Activated CD4-positive, CD25-positive, alpha-beta regulatory T cell treated with anti-CD3 and anti-CD28 coated beads, Interleukin-2, amount 50 U/mL, for 16 hours (primary cell): ENCODE data around the gene ARL14EPL.

Experiments
- DNase-seq: peaks from one replicate; pipeline ENCODE4 v3.0.0-alpha.2; 2020; ENCODE audit warnings: low read depth, low spot score

ARL14EPL gene

DNA sequence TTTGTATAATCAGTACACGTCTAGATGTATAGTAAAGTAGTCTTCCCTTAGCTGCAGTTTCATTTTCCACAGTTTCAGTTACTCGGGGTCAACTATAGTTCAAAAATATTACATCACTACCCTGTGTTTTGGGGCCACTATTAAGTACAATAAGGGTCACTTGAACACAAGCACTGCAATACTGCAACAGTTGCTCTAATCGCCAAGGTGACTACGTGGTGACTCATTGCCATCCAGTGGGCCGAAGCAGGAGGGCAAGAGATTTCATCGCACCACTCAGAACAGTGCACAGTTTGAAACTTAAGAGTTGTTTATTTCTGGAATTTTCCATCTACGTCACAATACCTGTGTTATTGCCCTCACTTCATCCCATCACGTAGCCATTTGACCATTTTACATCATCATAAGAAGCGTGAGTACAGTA lies at the start of gene ARL14EPL:
Gene ARL14EPL (plus strand): TSS at position 379 of the 424 bp plus-strand sequence. CDS start 18,994 bp downstream, outside the sequence.
- DNase-seq, result no peak

DNA sequence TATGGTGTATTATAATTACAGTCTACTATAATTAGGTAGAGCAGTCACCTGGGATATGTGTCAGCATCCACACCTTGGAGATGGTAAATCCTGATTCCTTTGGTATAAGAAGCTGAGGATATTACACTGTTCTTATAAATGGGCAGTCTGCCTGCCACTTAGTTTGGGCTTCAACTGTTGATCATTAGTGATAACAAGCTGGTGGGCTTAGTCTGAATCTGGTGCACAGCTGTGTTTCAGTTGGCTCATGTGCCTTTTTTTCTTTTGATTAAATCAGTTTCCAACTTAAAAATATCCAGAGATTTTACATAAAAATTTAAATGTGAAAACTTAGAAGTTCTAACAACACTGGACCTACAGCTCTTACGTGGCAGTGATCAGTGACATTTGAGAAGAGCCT lies 48.8 kb upstream of the ARL14EPL start:
- DNase-seq, result no peak

DNA sequence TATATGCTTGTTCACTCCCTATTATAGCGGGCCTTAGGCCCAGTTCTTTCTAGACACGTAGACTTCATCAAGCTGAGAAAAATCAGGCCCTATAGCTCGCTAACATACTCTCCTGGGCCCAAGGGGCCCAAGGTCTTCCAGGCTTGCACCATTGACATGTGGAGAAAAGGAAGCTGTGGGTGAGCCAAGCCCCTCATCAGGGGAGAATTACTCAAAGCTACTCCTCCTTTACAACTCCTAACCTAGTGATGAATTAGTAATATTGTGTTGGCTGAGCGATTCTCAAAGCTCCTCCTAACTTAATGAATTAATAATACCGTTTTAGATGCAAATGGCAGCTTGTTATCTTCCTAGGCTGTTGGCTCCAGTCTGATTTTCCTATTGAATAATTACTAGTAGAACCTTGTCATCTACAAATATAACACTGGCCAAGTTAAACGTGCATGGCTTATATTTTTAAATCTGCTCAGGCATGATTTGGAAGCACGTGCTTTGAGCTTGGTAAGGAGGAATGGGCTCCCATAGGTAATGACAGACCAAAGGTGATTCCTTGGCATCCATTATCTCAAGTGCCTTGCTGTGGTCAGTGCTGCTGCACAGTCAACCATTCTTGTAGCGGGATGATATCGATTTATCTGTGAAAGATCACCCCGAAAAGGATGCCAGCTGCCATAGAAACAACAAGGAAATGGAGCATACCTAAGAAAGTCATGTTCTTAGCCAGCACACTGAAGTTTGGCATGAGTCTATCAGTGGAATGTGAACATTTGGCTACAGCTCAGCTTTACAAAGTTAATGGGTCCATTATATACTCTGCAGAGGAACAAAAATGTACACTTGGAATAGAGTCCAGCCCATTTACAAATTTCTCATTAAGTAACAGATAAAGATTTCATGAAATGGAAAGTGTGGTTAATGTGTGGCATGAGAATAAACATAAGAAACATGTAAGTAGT lies 46.2 kb upstream of the ARL14EPL start:
- DNase-seq, result no peak

DNA sequence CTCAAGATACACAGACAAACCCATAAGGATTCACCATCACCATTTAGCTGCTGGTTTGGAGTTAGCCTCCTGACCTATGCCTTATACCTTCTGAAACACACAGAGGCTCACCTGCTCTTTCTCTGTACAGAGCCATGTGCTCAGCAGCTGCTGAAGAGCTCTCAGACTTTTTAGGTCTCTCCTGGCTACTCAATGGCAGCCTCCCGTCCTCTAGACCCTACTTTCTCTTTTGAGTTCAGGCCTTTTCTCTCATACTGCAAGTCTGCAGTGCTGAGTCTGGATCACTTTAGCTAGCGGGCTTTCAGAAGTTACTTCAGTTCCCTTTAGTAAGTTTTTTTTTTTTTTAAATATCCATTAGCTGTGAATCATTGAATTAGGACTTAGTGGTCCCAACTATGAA lies 44.3 kb upstream of the ARL14EPL start:
- no peak for DNase-seq

DNA sequence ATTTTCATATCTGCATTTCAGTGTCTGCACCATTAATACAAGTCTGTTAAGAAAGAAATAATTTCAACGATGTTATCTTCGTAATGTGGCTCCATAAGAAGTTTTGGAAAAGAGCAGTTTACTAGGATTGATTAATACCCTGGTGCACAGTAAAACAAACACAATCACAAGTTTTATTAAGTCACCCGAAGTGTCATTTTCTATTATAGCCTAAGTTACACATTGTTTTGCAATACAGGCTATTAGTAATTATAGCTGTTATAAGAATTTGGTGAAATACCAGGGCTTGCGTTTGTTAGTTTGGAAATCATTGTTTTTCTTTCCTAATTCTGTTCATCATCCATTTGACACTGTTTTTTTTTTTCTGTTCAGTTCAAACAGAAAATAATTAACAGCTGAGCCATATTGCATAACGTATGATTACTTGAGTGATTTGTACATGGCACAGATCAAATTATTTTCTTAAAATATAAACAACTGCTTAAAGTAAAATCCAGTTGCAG lies 39.4 kb upstream of the ARL14EPL start:
- no peak for DNase-seq

DNA sequence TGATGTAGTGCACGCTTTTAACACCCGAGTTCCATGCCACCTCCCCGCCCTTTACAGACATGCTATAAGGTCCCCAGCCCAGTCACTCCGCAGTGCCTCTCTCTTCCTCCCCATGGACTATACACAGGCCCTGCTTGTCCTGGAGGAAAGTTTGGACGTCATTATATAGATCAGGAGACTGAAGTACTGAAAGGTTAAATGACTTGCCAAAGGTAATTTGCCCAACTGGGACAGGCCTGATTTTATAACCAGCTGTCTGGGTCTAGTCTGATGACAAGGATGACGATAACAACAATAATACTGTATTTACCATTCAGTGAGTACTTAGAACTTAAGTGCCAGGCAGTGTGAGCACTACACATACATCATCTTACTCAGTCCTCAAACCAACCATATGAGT lies 36.9 kb upstream of the ARL14EPL start:
- DNase-seq, result no peak

DNA sequence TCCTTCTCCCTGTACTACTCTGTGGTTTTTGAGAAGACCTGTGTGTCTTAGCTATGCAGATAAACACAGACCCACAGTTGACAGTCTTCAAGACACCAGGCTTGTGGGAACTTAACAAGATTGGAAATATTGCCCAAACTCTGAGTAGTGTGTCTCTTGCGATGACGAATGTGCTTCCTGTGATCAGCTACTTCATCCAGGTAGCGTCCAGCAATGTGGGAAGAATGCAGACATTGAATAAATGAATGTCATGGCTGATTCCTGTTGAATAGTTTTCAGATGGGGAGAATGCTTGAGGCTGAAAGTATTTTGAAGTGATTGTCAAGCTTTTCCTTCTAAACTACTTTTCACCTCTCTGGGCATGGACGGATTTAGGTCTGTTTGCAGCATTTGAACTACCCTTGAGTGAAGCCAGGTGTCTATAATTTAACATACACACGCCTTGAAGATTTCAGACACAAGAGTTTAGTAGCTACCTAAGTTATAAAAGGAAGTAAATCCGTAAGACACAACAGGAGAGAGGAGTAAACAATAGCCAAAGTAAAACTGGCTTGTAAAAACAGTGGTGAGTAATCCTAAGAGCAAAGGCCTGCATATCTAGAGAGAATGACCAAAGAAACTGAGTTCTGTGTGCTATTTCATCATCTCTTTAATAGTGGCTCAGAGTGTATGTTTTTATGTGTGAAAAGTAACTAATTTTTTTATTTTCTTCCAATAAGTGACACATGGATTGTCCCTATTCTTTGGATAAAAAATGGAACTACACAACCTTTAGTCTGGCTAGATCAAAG lies 30.0 kb upstream of the ARL14EPL start:
- DNase-seq, result no peak

DNA sequence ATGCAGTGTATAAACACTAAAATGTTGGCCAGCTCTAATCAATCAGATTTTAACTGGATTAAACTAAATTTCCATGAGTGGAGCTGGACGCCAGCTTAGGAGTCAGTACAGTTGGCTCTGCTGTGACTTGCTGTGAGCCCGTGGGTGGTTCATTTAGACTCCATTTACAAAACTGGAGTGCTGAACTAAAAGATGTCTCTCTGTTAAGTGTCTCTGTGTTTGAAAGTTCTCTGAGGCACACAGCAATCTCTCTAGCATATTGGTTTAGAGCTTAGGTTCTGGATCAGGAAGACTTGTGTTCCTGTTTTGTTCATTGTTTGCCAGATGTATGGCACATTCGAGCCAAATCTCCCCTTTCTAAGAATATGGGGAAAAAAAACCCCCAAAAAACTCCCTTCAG lies 28.0 kb upstream of the ARL14EPL start:
- no peak for DNase-seq

DNA sequence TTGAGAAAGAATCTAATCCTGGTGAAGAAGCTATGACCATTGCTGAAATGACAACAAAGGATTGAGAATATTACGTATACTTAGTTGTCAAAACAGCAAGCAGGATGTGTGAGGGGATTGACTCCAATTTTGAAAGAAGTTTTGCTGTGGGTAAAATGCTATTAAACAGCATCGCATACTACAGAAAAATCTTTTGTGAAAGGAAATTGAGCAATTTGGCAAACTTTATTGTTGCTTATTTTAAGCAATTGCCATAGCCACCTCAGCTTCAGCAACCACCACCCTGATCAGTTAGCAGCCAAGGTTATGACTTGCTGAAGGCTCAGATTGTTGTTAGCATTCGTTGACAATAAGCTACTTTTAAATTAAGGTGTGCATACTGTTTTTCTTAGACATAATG lies 22.5 kb upstream of the ARL14EPL start:
- no peak for DNase-seq

DNA sequence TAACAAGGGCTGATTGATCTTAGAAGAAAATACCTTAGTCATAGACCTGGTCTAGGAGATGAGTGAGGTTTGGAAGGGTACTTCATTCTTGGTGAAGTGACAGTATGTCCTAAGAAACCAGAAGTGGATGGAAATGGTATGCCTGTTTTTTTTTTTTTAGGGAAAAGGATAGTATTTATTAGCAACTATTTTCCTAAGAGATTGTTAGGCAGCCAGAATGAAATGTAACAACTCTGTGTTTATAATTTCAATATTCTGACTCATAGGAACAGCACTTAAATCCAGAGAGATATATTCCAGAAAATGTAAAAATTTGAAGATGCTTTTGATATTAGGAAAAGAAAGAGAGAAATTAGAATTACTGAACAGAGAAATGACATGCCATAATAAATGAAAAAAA lies 21.2 kb upstream of the ARL14EPL start:
- DNase-seq, result no peak

DNA sequence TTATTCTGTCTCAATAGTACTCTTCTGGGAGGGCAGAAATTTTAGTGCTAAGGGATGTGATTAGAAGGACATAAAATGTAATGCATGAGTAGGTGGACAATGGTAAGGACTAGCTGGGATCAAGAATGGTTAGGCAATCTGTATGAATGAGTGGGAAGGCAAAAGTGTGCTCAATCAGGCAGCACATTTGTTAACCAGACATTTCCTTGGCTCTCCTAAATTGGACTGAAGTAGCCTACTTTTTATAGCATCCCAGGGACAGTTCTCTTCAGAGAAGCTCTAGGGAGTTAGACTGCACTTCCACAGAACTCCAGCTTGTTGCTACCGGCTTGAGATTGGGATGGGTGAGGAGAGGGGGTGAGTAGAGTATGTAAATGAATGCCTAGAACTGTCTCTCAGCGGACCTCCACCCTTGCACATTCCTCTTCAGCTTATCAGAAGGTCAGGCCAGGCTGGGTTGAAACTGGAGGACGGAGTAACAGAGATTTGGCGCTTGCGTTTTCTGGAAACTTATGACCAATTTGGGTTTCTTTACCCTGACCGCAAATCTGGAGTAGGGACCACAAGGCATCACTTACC lies 19.0 kb upstream of the ARL14EPL start:
- no peak for DNase-seq

DNA sequence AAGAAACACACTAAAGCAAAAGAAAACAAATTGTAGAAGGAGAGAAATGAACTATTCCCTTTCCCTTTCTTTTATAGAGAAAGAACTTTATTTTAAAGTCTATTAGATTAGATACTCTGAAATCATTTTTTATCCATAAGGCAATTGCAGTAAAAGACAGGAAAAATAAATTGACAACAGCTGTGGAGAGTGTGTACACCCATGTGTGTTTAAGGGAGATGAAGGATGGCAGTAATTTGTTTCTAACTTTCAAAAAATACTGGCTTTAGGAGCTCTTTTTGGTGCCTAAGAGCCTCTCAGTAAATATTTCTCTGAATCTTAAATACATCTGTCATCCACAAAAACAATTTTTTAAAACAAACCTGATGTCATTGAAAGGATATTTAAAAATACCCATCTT lies 18.3 kb upstream of the ARL14EPL start:
- DNase-seq, result no peak

DNA sequence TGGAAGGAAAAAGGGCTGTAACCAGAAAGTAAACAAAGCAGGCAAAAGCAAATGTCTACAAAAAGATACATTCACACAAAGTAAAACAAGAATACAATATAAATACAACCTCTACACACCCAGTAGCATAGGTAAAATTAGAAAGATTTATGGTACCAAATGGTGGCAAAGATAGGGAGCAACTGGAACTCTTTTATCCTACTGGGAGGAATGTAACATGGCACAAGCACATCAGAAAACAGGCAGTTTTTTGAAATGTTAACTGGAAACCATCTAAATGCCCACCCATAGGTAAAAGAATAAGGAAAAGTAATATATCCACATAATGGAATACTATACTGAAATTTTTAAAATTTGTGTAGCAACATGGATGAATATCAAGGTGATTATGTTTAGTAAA lies 8.7 kb upstream of the ARL14EPL start:
- no peak for DNase-seq

DNA sequence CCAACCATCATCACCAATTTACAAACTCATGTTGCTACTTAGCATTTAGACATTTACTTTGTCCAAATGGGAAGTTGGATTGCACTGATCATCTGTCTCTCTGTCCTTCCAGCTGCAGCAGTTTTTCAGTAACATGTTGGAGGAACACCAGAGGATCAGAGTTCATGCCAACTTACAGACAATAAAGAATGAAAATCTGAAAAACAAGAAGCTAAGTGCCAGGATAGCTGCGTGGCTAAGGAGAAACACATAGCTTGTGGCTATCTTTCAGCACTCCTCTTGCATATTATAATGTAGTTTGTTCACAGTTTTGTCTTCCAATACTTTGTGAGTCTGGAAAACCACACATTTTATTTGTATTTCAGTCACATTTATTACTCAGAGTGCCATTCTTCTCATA lies 6.4 kb upstream of the ARL14EPL start:
- no peak for DNase-seq

DNA sequence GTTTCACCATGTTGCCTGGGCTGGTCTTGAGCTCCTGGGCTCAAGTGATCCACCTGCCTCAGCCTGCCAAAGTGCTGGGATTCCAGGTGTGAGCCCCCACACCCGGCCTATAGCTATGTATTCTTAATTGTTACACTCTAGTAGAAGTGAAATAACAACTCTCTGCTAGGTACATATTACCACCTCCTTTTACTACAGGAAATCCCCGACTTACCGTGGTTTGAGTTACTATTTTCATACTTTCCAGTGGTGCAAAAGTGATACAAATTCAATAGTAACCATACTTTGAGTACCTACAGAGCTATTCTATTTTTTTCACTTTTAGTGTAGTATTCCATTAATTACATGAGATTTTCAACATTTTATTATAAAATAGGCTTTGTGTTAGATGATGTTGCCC lies 719 bp downstream of the ARL14EPL start:
- no peak for DNase-seq

DNA sequence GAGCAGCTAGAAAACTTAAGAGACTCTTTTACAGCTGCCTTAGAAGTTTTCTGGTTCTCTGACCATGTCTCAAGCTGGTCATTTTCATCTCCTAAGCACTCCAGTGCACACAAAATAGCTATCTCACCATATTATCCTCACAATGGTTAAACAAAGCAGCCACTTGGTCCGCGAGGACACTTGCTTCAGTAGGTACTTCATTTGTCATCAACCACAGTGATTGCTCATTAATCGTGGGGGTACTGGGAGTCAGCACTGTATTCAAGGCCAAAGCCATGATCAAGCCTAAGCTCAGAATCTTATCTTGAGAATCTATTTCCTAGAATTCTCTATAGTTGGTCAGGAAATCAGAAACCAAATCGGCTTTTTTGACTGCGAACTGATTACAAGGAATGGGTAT lies 2.9 kb downstream of the ARL14EPL start:
- DNase-seq, result no peak

DNA sequence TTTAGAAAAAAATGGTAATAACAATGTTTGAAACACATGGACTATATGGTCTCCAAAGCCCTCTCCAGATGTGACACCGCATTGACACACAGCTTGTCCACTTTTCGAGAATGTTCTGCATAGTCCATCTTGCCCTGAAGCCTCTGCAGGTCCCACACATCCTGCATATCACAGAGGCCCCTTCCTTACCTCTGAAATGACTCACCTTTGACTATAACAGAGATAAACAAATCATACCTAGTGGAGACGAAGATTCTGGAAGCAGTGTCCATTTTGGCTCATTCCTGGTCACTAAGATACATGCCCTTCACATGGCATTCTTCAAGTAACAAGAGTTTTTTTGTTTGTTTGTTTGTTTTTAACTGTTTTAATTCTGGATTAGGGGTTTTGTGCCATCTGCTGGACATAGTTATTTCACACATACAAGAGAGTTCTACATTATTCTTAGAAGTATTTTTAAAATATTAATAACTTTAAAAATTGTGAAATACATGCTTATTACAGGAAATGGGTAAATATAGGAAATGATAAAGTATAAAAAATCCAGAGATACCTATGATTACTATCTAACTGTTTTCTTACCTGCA lies 5.1 kb downstream of the ARL14EPL start:
- no peak for DNase-seq

DNA sequence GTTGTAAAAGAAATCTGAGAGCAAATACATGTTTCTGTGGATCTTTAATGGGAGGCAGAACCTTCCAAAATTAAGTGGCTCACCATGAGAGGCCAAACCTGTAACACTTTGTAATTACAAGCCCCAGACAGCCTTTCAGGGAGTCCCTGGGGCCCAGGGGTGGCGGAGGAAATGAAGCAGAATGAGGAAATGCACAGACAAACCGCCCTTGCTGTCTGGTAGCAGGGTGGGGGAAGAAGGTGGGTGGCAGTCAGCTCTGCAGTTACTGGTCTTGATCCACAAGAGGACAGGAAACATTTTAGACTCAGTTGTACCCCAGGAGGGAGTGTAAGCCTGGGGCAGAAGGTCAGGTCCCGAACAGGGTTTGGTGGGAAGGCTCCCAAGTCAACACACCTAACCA lies 6.5 kb downstream of the ARL14EPL start:
- DNase-seq, result no peak

DNA sequence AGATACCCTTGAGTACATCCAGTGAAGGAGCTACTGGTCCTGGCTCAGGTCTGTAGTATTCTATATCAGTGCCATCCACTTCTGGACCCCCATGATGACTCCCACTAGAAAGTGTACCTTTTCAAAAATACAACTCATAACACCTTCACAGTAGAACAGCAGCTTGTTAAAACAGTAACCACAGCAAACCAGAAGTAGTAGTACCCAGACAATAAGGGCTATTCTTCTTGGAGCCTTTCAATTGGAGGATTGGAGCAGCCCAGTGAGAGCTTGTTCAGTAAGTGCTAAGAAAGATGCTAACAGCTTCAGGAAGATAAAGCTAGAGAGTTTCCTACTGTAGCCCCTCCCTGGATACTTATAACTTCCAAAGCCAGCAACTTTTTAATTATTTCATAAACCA lies 10.1 kb downstream of the ARL14EPL start:
- no peak for DNase-seq

DNA sequence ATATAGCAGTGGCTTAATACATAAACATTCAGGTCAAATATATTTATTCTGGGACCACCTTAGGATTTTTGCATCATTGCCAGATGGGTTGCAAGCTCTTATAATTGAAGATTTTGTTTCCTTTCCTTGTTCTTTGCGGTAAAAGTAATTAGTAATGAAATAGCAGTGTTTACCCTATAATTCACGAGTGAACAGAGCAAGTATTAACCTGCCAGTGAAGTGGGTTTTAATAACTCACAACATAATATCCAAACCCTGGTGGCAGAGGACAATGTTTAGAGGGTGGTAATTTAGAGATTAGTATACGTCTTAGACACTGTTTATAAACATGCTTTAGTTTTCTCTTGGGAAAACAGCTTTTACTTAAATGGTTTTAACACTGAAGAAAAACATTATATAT lies 11.8 kb downstream of the ARL14EPL start:
- no peak for DNase-seq

DNA sequence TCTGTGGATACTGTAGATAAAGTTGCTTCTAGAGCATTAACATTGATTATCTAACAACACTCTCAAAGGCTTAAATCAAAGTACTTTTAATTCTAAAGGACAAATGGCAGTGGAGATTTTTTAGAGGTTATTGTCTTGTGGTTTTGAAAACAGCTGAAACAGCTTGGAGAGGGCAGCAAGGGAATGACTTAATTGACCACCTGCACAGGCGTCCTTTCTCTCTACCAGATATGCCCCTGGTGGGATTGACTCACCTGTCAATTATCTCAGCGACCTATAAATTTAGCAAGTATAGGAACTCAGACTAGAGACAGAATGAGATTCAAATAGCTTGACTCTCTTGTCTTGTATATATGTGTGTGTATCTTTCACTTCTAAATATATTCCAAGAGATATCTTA lies 13.5 kb downstream of the ARL14EPL start:
- DNase-seq, result no peak

DNA sequence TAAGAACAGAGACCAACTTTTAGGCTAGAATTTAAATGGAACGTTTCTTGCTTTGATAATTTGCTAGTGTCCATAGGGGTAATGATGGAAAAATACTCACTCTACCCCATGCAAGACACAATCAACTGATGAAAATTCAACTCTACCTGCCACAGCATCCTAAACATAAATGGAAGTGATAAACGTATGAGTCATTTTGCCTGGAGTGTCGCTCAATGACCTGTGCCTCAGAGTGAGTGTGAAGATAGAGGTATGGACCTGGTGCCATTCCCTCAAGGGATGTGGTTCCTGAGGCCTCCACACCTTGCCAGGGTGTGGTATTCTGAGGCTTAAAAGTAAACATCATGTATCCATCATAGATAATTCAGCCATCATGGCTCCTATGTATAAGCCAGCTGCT lies 14.0 kb downstream of the ARL14EPL start:
- no peak for DNase-seq
